Stimulated activated CD8-positive, alpha-beta memory T cell treated with anti-CD3 and anti-CD28 coated beads, Interleukin-2, amount 100 ng/mL, for 1 hour (primary cell): ENCODE results near the gene TLDC2.

Experiments
- DNase-seq, 2 donors: peaks; one replicate each; pipeline ENCODE4 v3.0.0-alpha.2; 2020; ENCODE audit warnings: low read depth in 2 of 2

Gene TLDC2

DNA sequence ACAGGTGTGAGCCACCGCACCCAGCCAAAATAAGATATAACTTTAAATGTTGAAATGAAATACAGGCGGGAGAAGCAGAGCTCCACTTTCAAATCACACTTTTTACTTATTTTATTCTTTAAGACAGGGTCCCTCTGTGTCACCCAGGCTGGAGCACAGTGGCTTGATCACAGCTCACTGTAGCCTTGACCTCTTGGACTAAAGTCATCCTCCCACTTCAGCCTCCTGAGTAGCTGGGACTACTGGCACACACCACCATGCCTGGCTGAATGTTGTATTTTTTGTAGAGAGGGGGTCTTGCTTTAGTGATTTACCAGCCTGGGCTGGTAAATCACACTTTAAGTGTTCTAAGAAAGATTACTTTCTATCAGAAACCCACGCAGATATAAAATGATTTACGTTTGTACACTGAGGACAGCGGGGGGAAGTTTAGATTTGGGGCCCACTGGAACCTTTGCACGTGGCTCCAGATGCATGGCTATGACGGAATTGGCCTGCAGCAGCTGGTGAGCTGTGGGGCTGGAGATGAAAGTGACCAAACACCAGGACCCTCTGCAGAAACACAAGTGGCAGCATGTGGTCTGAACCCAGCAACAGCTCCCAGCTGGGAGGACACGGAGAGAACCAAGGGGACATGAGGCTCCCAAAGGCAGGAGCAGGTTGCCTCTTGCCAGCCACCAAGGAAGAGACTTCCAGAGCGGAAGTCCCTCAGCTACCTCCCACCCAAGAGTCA is 26.4 kb upstream of the TLDC2 start:
- no peak for DNase-seq

- DNase-seq, result no peak
Observed at GRCh38 chr20:36850759-36851158, 25.2 kb upstream of the TLDC2 start.

- no peak for DNase-seq
Observed at GRCh38 chr20:36851490-36851889, 24.4 kb upstream of the TLDC2 start.

DNA sequence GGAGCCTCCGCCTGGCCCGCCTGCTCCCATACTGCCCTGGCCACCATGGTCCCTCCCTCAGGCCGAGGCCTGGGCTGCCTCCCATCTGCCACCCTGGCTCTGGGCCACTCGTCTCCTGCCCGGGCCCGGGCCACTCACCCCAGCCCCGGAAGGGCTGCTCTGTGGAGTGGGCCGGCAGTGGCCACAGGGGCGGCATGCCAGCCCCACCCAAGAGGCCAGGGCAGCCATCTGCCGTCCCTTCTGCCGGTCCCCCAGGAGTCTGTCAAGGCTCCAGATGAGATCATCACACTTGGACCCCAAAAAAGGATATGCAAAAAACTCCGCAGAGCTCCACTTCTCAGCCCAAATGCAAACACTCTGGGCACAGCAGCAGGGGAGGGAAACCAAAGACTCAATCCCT is 23.8 kb upstream of the TLDC2 start:
- DNase-seq, result no peak

DNA sequence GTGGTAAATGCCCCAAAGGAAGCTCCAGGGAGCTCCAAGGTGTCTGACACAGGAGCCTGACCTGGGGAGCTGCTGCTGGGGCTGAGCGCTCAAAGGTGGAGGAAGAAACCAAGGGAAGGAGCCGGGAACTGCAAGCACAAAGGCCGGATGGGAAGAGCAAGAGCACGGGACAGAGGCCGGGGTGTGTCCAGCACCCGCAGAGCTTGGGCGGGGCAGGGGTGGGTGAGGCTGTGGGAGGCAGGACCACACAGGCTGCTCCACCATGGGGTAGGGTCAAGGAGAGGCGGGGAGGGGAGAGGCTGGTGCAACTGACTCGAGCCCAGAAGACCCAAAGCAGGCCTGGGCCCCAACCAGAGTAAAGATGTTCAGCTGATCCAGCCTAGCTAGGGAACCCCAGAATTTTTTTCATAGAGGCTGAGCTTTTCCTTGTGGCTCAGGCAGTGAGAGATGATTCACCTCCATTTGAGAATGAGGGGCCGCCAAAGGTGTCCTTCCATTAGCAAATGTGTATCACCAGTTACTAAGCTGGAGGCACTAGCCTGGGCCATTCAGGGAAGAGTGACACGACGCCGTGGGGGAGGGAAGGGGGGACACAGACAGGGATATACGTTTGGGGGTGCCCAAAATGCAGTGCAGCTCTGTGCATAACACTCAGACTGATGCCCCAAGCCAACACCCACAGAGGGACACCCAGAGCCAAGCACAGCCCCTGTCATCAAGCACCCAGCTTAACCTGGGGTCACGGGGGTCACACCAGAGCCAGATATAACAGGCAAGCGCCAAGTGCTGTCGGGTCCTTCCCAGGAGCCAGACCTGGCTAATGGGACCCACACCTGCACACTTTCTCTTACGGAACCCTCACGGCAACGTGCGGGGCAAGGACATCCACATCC is 21.3 kb upstream of the TLDC2 start:
- no peak for DNase-seq

DNA sequence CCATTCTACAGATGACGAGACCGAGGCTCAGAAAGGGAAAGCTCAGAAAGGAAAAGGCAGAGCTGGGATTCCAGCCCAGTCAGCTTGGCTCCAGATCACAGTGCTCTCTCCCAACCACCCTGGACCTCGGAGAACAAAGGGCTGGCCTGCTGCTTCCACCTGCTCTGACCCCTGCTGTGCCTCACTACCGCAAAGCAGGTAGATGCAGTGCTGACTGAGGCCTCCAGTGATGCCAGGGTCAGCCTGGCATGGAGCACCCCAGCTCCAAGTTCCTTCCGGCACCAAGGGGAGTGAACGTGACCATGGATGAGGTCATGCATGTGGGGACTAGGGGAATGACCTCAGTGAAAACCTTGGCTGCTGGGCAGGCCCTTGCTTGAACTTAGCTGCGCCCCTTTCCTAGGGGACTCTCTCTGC is 20.7 kb upstream of the TLDC2 start:
- DNase-seq, result no peak

- no peak for DNase-seq
Observed at GRCh38 chr20:36856195-36856594, 19.7 kb upstream of the TLDC2 start.

DNA sequence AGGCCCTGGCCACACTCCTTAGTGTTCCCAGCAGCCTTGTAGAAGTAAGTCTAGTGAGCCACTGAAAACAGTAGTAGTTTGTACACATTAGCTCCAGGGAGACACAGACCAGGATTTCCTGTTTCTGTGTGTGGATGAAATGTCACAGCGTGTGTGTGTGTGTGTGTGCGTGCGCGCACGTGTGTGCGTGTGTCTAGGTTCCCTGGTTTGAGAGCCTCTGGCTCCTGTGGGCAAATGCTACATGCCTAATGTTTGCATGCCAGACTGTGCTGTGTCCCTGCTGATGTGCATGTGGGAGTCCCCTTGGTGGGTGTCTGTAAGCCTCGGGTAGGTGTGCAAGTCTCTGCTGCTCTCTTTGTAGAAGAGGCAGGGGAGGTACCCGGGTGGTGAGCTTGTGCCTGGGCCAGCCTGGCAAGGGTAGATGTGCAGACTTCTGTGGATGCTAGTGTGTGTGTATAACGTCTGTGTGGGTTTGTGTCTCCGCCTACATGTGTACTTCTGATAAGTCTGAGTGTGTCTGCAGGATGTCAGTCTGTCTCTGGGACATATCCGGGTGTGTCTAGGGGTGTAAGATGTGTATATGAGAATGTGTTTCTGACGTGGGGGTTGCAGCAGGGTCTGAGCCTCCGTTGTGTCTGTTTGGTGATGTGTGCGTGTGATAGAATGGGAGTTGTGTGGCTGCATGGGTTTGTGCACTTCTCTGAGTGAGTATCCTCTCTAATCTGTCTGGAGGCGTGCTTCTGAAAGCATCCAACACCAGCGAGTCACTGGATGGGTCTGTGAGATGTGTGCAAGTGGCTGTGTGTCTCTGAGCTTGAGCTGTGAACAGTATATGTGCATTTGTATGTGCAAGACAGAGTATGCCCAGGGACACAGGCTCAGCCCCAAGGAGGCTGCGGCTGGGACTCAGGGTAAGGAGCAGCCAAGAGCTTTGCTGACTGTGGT is 19.0 kb upstream of the TLDC2 start:
- DNase-seq, result no peak

DNA sequence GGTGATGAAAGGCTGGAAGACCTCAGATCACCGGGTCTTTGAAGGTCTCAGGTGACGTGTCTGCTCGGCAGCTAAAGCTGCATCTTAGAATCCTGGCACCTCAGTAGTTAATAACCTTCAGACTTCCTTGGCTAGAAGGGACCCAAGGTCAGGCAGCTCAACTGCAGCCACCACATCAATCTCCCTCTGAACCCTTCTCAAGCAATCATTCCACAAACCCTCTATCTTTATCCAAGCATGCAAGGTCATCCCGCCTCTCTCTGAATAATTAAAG is 16.7 kb upstream of the TLDC2 start:
- DNase-seq, result no peak

DNA sequence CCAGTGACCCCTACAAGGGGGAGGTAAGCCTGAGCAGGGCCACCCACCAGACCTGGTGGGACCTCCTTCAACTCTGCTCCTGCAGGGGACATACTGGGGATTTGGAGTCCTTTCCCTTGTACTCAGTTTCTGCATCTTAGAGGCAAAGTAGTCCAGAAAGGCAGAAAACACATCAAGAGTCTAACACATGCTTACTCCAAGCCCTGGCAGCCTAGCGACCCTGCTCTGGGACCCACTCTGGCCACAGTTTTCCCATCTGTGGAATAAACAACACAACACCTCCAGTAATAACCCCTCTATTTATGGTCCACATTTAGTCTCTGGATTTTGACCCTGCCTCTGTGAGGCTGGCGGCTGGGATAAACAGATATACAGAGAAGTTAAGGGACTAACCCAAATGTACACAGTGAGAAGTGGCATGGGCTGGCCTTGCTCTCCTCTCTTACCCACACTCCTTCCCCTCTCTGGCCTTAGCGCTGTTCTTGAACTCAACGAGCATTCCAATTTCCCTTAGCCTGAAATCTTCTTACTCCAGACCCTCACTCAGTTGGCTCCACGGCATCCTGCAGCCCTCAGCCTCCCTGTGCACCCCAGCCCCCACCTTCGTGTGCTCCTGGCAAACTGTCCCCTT is 16.1 kb upstream of the TLDC2 start:
- no peak for DNase-seq

DNA sequence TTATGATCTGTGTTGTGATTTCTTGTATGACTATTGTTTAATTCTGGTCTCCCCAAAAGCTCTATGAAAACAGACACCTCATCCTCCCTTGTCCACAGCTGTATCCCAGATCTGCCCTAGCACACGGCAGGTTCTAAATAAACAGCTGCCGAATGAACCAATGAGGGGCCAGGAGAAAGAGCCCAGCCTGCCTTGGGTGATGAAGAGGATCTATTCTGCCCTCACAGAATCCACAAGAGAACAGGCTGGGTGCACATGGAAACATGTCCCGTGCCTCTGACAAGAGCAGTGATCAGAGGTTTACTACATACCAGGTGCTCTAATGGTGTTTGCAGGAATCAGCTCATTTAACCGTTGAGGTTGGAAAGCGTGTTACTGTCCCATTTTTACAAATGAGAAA is 15.6 kb upstream of the TLDC2 start:
- DNase-seq, result no peak

DNA sequence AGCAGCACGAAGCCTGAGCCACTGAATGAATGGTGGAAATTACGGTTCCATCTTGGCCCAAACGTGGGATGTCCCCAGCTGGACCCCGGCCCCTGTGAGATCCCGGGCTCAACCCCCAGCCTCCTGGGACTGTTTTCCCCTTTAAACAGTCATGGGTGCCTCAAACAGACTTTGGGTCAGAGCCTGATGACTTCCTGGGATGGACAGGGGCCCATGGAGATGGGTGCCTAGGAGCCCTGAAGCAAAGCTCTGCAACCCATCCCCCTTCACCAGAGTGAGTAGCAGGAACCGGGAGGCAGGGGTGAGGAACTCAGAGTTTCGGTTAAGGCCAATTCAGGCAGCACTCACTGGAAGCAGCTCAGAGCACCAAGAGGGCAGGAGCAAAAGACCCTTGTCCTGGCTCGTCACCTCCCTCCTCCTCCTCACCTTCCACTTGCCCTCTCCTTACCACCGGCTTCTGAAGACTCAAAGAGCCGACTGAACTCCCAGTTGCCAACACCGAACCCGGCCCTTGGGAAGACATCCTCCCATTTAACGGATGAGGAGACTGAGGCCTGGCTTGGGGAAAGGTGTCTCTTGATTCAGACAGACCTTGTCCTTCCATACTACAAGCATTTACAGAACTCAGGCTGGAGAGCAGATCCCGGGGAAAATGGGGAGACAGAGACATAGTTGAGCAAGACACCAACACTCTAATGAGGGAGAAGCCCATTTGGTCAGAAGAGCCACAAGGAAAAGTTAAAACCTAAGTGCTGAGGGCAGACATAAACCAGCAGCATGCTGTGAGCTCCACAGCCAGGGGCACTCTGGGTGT is 14.9 kb upstream of the TLDC2 start:
- no peak for DNase-seq

DNA sequence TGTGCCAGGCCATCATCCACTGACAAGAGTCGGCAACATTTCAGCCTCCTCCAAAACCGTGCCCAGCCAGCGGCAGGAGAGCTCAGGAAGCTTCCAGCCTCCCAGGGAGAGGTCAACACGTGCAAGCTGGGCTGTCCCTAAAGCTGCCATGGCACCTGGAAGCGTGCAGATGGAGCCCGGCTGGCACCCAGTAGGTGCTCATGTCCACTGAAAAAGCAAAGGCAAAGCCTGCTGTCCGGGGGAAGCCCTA is 14.4 kb upstream of the TLDC2 start:
- DNase-seq, result no peak

- no peak for DNase-seq
Observed at GRCh38 chr20:36861875-36862801, 13.8 kb upstream of the TLDC2 start.

GRCh38 chr20:36862857-36863668 is 12.9 kb upstream of the TLDC2 start:
- no peak for DNase-seq

- DNase-seq, result no peak
Observed at GRCh38 chr20:36865076-36865860, 10.7 kb upstream of the TLDC2 start.

DNA sequence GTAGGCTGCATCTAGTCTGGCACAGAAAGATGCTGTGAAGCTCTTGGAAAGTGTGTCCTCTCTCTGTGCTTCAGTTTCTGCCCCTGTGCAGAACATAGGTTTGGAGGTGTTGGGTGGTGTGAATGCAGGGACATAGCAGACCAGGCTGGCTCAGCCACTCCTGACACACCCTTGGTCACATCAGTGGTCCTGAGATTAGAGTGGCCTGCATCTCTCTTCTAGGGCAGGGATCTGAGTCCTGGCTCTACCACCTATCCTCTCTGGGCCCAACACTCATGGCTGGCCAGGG is 10.1 kb upstream of the TLDC2 start:
- no peak for DNase-seq

- no peak for DNase-seq
Observed at GRCh38 chr20:36866164-36866563, 9.8 kb upstream of the TLDC2 start.
